ENCODE results near the gene ANGPTL4.
"Not testable (repeated sequence)": the region's sequence is repeated elsewhere in the genome, so short reads cannot be mapped to it uniquely, and the experiment has no call there.

The ANGPTL4 gene

GRCh38 chr19:8361921-8362793 is 1.8 kb upstream of the ANGPTL4 start:
- DNase-seq (ENCODE audit: low spot score), result peak; percentile 84

DNA sequence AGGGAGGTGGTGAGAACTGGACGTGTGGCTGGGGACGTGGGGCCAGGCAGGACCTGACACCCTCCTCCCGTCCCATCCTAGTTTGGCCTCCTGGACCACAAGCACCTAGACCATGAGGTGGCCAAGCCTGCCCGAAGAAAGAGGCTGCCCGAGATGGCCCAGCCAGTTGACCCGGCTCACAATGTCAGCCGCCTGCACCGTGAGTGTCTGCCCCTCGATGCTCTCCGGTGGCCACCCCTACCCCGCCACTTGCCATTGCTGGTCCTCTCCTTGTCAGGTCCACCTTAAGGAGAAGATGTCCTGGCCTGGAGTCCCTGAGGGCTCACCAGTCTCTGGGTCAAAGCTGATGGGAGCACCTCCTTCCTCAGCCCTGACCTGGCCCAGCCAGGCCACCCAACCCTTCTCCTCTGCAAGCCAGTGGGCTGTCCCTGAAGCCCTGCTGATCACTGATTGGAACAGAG is 2.2 kb downstream of the ANGPTL4 start:
- DNase-seq (ENCODE audit: low spot score), result no peak

DNA sequence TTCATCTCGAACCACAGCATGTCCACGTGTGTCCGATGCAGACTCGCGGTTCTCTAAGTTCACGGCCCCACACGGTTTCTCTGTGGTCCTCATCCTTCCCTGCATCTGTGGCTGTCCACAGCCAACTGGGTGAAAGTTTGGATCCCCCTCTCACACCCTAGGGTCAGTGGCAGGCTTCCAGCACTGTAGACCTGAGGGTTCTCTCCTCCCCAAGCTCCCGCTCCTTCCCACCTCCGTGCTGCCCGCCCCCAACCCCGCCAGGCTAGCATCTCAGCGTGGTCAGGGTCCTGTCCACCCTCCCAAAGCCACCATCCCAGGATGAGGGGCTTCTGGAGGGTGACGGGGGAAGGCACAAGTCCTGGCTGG is 3.0 kb downstream of the ANGPTL4 start:
- DNase-seq (ENCODE audit: low spot score), result no peak

DNA sequence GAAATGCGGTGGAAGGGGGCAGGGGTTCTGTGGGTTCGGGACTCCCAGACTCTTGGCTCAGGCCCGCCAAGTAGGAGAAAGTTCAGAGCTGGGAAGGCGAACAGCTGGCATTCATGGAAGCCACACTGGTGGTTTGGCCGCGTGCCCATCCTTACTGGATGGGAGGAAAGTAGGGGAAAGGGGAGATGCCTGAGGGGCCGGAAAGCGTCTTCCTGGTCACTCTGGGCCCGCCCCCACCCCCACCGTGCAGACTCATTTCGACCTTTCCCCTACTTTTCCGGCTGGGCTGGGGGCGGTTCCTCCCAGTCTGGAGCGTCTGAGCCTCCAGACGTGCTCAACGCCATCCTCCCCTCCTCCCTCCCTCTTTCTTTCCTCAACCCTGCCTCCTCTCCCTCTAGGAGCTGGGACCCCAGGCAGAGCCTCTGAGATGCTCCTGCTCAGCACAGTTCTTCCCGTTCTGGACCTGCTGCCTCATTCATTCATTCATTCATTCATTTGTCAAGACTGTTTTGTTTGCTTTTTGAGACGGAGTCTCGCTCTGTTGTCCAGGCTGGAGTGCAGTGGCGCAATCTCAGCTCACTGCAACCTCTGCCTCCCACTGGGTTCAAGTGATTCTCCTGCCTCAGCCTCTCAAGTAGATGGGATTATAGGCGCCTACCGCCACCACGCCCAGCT is 3.5 kb downstream of the ANGPTL4 start:
- peak; percentile 86 for DNase-seq (ENCODE audit: low spot score)

GRCh38 chr19:8370176-8371010 is 6.4 kb downstream of the ANGPTL4 start:
- DNase-seq (ENCODE audit: low spot score), result no peak

GRCh38 chr19:8371011-8371804 is 7.3 kb downstream of the ANGPTL4 start:
- no peak for DNase-seq (ENCODE audit: low spot score)

- DNase-seq (ENCODE audit: low spot score), result peak; percentile 46
Observed at GRCh38 chr19:8373867-8374813, 10.2 kb downstream of the ANGPTL4 start.

GRCh38 chr19:8375766-8376165 is 11.8 kb downstream of the ANGPTL4 start:
- not testable (repeated sequence) for DNase-seq (ENCODE audit: low spot score)

GRCh38 chr19:8376373-8376974 is 12.5 kb downstream of the ANGPTL4 start:
- DNase-seq (ENCODE audit: low spot score), result not testable (repeated sequence)

- DNase-seq (ENCODE audit: low spot score), result no peak
Observed at GRCh38 chr19:8377598-8377997, 13.6 kb downstream of the ANGPTL4 start.

DNA sequence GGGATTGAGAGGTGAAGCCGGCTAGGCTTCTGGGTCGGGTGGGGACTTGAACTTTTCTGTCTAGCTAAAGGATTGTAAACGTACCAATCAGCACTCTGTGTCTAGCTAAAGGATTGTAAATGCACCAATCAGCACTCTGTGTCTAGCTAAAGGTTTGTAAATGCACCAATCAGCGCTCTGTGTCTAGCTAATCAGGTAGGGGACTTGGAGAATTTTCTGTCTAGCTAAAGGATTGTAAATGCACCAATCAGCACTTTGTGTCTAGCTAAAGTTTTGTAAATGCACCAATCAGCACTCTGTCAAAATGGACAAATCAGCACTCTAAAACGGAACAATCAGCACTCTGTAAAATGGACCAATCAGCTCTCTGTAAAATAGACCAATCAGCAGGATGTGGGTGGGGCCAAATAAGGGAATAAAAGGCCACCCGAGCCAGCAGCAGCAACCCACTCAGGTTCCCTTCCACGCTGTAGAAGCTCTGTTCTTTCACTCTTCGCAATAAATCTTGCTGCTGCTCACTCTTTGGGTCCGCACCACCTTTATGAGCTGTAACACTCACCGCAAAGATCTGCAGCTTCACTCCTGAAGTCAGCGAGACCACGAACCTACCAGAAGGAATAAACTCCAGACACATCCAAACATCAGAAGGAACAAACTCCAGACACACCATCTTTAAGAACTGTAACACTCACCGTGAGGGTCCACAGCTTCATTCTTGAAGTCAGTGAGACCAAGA is 15.4 kb downstream of the ANGPTL4 start:
- not testable (repeated sequence) for DNase-seq (ENCODE audit: low spot score)

DNA sequence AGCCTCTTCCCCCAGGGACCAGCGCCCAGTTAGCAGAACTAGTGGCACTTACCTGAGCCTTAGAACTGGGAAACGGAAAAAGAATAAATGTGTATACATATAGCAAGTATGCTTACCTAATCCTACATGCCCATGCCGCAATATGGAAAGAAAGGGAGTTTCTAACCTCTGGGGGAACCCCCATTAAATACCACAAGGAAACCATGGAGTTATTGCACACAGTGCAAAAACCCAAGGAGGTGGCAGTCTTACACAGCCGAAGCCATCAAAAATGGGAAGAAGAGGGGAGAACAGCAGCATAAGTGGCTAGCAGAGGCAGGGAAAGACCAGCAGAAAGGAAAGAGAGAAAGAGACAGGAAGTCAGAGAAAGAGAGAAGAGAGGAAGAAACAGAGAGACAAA is 20.6 kb downstream of the ANGPTL4 start:
- not testable (repeated sequence) for DNase-seq (ENCODE audit: low spot score)

GRCh38 chr19:8385103-8385502 is 21.1 kb downstream of the ANGPTL4 start:
- DNase-seq (ENCODE audit: low spot score), result not testable (repeated sequence)

GRCh38 chr19:8385566-8385965 is 21.6 kb downstream of the ANGPTL4 start:
- DNase-seq (ENCODE audit: low spot score), result not testable (repeated sequence)

DNA sequence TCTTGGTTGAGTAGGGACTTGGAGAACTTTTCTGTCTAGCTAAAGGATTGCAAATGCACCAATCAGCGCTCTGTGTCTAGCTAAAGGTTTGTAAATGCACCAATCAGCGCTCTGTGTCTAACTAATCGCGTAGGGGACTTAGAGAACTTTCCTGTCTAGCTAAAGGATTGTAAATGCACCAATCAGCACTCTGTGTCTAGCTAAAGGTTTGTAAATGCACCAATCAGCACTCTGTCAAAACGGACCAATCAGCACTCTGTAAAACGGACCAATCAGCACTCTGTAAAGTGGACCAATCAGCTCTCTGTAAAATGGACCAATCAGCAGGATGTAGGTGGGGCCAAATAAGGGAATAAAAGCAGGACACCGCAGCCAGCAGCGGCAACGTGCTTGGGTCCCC is 22.5 kb downstream of the ANGPTL4 start:
- DNase-seq (ENCODE audit: low spot score), result not testable (repeated sequence)

GRCh38 chr19:8386990-8387389 is 23.0 kb downstream of the ANGPTL4 start:
- no peak for DNase-seq (ENCODE audit: low spot score)

DNA sequence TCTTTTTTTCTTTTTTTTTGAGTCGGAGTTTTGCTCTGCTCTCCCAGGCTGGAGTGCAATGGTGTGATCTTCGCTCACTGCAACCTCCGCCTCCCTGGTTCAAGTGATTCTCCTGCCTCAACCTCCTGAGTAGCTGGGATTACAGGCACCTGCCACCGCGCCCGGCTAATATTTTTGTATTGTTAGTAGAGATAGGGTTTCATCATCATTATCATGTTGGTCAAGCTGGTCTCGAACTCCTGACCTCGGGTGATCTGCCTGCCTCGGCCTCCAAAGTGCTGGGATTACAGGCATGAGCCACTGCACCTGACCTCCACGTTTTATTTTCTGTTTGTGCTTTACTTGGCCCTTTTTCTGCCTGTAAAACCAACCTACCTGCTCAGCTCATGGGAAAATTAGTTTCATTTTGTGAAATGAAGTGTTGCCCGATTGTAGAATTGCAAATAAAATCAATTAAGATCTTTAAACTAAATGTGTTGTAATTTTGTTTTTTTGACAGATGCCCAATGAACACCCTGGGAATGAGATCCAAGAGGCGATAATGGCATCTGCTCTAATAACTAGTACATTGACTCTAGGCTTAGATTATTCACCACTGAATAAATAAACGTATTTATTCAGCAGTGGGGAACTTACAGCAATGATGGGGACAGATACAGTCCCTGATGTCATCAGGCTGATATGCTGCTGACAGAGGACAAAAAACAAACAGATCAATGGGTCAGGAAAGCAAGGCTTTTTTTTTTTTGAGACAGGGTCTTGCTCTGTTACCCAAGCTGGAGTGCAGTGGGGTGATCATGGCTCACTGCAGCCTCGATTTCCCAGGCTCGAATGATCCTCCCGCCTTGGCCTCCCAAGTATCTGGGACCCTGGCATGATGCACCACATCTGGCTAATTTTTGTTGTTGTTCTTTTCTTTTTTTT is 24.0 kb downstream of the ANGPTL4 start:
- DNase-seq (ENCODE audit: low spot score), result no peak

DNA sequence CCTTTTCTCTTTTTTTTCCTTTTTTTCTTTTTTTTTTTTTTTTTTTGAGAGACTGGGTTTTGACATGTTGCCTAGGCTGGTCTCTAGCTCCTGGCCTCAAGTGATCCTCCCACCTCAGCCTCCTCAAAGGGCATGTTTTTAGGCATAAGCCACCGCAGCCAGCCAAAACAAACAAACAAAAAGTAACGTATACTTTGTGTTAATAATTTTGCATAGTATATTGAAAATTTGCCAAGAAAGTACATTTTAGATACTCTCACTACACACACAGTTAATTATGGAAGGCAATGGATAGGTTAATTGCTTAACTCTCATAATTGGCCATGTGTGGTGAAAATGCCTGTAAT is 24.6 kb downstream of the ANGPTL4 start:
- DNase-seq (ENCODE audit: low spot score), result no peak
